SH-SY5Y (cell line): ENCODE measurements around the gene OGFR.
A peak's percentile ranks its signal among the peaks of the same experiment; 100 is the strongest.

Experiments
- GATA2 ChIP-seq: IDR thresholded peaks from 2 replicates; pipeline ENCODE4 v1.6.1; 2011; ENCODE audit warnings: mild to moderate bottlenecking, low read depth, low read length
- GATA3 ChIP-seq: IDR thresholded peaks from 2 replicates; pipeline ENCODE4 v1.6.1; 2011; ENCODE audit warnings: low read depth, mild to moderate bottlenecking, low read length, moderate library complexity

The OGFR gene

DNA sequence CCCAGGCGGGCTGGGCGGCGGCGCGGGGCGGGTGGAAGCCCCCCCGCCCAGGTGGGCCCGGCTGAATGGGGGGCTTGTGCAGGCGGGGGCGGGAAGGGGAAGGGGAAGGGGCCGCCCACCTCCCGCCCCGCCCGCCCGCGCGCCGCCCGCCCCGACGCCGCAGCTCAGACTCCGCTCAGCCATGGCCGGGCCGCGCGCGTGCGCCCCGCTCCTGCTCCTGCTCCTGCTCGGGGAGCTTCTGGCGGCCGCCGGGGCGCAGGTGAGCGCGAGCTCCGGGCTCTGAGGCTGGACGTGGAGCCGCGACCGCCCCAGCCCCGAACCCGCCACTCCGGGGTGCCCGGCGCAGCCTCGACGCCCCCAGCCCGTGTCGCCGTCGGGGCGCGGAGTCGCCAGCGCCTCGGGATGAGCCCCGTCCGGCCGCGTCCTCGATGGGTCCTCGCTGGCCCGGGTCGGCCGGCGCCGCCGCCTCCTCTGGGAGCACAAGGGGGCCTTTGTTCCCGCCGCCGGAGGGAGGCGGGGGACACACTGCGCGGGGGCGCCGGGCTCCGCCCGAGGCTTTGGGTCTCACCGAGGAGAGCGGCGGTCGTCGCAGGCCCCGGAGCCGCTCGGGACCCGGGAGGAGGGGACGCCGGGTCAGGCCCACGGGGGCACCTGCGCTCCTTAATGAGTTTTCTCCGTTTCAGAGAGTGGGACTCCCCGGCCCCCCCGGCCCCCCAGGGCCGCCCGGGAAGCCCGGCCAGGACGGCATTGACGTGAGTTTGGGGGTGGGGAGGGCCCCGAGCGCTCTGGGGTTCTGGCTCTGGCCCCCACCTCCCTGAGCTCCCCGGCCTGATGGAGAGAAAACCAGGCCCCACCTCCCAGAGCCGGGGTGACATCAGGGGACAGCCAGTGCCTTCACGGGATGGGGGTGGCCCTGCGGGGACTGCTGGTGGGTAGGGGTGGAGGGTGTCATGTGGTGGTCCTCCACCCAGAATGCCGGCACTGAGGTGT is 12.5 kb downstream of the OGFR start, which contains the start of gene COL9A3:
COL9A3 (plus strand) TSS at position 167 of the 990 bp plus-strand sequence; CDS start at position 182, 15 bp downstream.
- no peak for TF ChIP-seq GATA2

- no peak for TF ChIP-seq GATA2
- no peak for TF ChIP-seq GATA3
Observed at GRCh38 chr20:62817975-62818591, 13.4 kb downstream of the OGFR start.

DNA sequence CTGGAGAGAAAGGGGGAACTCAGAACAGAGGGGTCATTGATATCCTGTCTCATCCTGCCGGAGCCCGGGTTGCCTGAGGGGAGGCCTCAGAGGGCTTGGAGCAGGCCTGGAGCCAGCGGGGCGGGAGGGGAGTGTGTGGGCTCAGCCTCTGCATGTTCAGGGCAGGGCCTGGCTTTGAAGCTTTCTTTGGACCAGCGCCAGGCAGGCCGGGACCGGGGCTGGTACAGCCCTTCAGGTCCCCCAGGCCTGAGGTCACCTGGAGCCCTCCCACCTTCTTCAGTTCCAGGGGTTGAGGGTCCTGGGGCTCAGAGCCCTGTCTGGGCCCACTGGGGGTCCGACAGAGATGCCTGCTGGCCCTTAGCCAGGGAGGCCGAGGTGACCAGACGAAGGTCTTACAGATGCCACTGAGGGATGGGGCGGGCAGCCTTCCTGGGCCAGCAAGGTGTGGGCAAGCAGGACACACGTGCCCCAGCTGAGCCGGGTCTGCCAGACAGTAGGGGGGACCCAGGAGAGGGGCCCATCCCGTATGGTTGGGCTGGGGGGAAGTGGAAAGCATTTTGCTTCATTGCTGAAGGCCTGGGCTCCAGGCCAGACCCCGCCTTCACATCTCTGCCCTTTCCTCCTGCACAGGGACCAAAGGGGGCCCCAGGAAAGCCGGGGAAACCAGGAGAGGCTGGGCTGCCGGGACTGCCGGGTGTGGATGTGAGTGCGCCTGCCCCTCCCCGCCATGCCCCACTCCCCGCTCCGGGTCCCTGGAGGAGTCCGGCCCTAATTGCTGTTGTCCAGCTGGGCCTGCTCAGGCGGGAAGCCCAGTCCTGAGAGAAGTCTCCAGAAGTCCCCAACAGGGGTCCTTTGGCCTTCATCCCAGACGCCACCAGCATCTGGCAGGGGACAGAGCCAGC is 14.2 kb downstream of the OGFR start:
- no peak for TF ChIP-seq GATA2
- no peak for TF ChIP-seq GATA3

GRCh38 chr20:62819494-62820174 is 15.0 kb downstream of the OGFR start:
- TF ChIP-seq GATA2, result no peak
- TF ChIP-seq GATA3, result no peak

GRCh38 chr20:62820208-62820961 is 15.8 kb downstream of the OGFR start:
- TF ChIP-seq GATA3, result no peak
- TF ChIP-seq GATA2, result no peak

DNA sequence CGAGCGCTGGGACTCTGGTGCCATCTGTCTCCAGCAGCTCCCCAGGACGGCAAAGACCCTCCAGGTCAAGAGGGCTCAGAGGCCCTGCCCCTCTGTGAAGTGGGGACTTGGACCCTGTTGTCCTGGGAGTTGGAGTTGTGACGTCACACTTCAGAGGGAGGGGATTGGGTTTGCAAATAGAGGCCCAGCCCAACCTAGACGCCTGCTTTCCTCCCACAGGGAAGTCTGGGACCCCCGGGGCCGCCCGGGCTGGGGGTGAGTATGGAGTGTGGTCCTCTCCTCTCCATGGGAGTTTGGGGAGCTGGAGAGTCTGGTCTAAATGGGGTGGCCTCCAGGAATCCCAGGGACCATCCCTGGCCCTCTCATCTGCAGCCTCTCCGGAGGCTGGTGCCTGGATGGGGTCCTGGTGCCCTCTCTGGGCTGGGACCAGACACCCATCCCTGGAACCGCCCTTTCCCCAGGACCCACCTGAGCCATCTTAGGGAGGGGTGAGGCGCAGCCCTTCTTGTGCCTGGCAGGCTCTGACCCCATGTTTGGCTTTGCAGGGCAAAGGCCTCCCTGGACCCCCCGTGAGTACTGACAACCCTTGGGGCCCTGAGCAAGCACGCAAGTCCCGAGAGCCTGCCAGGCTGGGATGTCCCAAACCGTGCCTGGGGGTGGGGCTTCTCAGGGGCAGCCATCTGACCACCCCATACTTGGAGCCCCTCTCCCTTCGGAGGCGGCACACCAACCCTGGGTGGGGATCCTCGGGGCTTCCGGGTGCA is 16.5 kb downstream of the OGFR start:
- no peak for TF ChIP-seq GATA3
- TF ChIP-seq GATA2, result no peak

GRCh38 chr20:62821726-62822210 is 17.1 kb downstream of the OGFR start:
- TF ChIP-seq GATA3 (no peak), GATA2 (no peak)

DNA sequence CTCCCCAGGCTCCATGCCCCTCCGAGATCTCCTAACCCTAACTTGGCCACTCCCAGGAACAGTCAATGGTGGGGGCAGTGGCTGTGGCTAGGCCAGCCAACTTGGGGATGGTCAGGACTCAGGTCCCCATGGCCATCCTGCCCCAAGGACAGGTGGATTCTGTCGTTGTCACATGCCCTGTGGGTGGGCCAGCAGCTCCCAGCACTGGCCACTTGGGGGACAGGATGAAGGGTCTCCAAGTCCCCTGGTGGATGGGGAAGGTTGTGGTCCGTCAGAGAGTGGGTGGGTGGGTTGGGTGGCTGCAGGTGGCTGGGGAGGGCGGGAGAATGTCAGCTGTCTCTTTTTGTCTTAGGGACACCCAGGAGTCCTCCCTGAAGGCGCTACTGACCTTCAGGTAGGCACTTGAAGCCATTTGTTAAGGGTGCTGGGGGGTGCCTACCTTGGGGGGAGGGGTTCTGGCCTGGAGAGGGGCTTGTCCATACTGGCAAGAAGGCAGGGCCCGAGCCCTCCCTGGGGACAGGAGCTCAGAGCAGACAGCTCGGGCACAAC is 17.7 kb downstream of the OGFR start:
- TF ChIP-seq GATA3 (no peak), GATA2 (no peak)

DNA sequence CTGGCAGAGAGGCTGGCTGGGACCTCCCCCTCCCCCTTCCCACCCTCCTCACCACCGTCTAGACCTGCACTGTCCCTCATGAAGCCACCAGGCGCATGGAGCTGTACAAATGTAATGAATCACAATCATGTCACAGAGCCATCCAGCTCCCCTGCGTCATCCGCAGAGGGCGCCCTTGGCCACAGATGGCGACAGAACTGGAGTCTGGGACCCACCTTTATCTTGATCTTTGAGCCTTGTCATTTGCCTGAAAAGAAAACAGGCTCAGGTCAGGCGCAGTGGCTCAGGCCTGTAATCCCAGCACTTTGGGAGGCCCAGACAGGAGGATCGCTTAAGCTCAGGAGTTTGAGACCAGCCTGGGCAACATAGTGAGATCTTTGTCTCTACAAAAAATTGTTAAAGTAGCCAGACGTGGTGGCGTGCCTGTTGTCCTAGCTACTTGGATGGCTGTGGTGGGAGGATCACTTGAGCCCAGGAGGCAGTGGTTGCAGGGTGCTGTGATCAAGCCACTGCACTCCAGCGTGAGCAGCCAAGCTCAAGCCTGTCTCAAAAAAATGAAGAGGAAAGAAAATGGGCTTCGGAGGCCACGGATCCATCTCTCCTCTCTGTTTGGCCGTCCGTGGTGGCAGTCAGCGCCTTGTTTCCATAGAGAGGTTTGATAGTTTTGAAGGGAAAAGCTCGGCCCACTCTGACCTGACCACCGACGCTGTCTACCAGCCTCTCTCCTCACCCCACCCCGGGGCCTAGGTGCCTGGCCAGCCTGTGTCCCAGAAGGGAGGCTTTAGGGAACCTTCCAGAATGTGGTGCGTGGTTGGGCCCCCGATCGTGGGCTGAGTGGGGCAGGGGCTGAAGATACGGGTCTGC is 18.4 kb downstream of the OGFR start:
- TF ChIP-seq GATA2, result peak; percentile 87
- no peak for TF ChIP-seq GATA3

DNA sequence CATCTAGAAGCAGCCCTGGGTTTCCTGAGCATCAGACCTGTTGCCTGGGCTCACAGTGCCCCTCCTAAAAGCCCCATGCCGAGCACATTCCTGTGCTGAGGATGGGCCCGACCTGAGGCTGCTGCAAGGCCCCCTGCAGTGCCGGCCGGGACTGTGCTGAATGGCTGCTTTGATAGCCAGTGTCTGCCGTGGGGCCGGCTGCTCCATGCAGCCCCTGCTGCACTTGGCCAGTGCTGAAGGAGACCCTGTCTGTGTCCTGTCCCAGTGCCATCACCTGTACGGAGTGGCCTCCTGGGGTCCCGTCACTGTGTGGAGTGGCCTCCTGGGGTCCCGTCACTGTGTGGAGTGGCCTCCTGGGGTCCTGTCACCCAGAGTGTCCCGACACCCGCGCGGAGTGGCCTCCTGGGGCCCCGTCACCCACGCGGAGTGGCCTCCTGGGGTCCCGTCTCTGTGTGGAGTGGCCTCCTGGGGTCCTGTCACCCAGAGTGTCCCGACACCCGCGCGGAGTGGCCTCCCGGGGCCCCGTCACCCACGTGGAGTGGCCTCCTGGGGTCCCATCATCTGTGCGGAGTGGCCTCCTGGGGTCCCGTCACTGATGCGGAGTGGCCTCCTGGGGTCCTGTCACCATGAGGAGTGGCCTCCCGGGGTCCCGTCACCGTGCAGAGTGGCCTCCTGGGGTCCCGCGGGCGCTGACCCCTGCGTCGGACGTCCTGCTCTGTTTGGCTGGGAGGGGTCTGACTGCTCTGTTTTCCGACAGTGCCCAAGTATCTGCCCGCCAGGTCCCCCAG is 19.2 kb downstream of the OGFR start:
- TF ChIP-seq GATA2 (no peak), GATA3 (no peak)
